Testis (tissue), 3 donors: ENCODE results near the gene FLT1. TPM values are rescaled to one million over a fixed set of nuclear protein-coding genes. Genes with fewer than 3 reads are reported as not detected.

Experiments used
- DNase-seq: peaks from one replicate; pipeline ENCODE4 v3.0.0-alpha.2; 2019
- H3K27ac ChIP-seq, 2 donors: fragments of 200-600 bp; sonication (generic); one replicate each; pipeline ENCODE4 v1.5.1; 2019
- H3K27me3 ChIP-seq: fragments of 200-600 bp; sonication (generic); one replicate; pipeline ENCODE4 v1.5.1; 2019
- H3K36me3 ChIP-seq: fragments of 200-600 bp; sonication (generic); one replicate; pipeline ENCODE4 v1.5.1; 2017; ENCODE audit warnings: low read depth; ENCODE audit errors: missing control alignments
- H3K4me1 ChIP-seq: fragments of 200-600 bp; sonication (generic); one replicate; pipeline ENCODE4 v1.5.1; 2019
- H3K4me3 ChIP-seq, 2 donors: fragments of 200-600 bp; sonication (generic); one replicate each; pipeline ENCODE4 v1.5.1; 2017 to 2019
- H3K9me3 ChIP-seq: fragments of 200-600 bp; sonication (generic); one replicate; pipeline ENCODE4 v1.5.1; 2017
- CTCF ChIP-seq, 3 experiments: fragments of 450-650 bp in 2 of 3; fragments of 200-600 bp in 1 of 3; sonication (generic) in 1 of 3; IDR thresholded peaks; one replicate each; pipeline ENCODE4 v1.5.1; 2016 to 2019; ENCODE audit warnings: antibody characterized with exemption in 3 of 3, mild to moderate bottlenecking in 2 of 3, moderate library complexity in 1 of 3
- POLR2A ChIP-seq: fragments of 450-650 bp; IDR thresholded peaks from one replicate; pipeline ENCODE4 v1.6.1; 2017; ENCODE audit warnings: antibody characterized with exemption, mild to moderate bottlenecking, moderate library complexity
- WGBS, 2 donors: methylation state at CpG; one replicate each; pipeline ENCODE4 v1.1.5; 2018; 5-methylcytosine and 5-hydroxymethylcytosine counted together
- intact Hi-C: fragments of 100-400 bp; cut with DNase I; formaldehyde crosslinking; loops from one replicate; pipeline ENCODE4 v1.15.1; 2023; ENCODE audit warnings: low total_unique reads
- polyA plus RNA-seq: library from polyadenylated mRNA; stranded (reverse); fragments of 350-450 nt; fragmentation: Illumina TruSeq; extraction: RNeasy Lipid Tissue Mini Kit (QIAGEN cat#74804); gene quantifications from one replicate; pipeline ENCODE4 v1.2.3, GENCODE V29; 2014; ENCODE audit warnings: low read depth, low replicate concordance; ENCODE audit not compliant: insufficient read depth
- total RNA-seq, 2 donors: library from RNA; depleted of rRNA; stranded (reverse); fragments of >200 nt; gene quantifications; one replicate each; pipeline ENCODE4 v1.2.3, GENCODE V29; 2016

The FLT1 gene
- total and polyA plus RNA-seq, 3 donors from 2014 or later: 26.6 to 48.1 (median 47.4) TPM

- 1 to 3% methylated on average over 28 to 42 of the region's 96 CpGs for WGBS, 2 donors
- Histone ChIP-seq H3K4me3 (peak overlapping the region; percentile 59 to 60), H3K36me3 (no peaks in the 10 kb centered on the region), H3K27me3 (no peaks in the 10 kb centered on the region), H3K4me1 (no peaks in the 10 kb centered on the region), H3K27ac (peak overlapping the region; percentile 54 to 71), H3K9me3 (no peaks in the 10 kb centered on the region)
- no peak for TF ChIP-seq POLR2A
- no peak for TF ChIP-seq CTCF (IDR thresholded peaks at IDR 0.05)
- intact Hi-C loops: no loop called here
- peak; percentile 49 for DNase-seq
These were observed 37.6 kb upstream of the FLT1 start for GRCh38 chr13:28532388-28533124.

- 4 to 6% methylated on average over 19 to 25 of the region's 25 CpGs for WGBS, 2 donors
- DNase-seq: peak; percentile 29
- Histone ChIP-seq H3K27ac (peak overlapping the region in 1 of 2 donors; percentile 71), H3K4me3 (peak overlapping the region; percentile 59 to 60), H3K9me3 (no peaks in the 10 kb centered on the region), H3K4me1 (no peaks in the 10 kb centered on the region), H3K27me3 (no peaks in the 10 kb centered on the region), H3K36me3 (no peaks in the 10 kb centered on the region)
- intact Hi-C loops: no loop called here
- TF ChIP-seq CTCF (IDR thresholded peaks at IDR 0.05) (no peak), POLR2A (no peak)
These were observed 37.0 kb upstream of the FLT1 start for GRCh38 chr13:28531845-28532387.

- Histone ChIP-seq H3K27ac (peak overlapping the region in 1 of 2 donors; percentile 1), H3K4me1 (no peaks in the 10 kb centered on the region), H3K27me3 (no peaks in the 10 kb centered on the region), H3K4me3 (peak overlapping the region; percentile 12 to 60), H3K9me3 (no peaks in the 10 kb centered on the region), H3K36me3 (no peaks in the 10 kb centered on the region)
- WGBS, 2 donors: 0 to 1% methylated on average over 35 to 39 of the region's 39 CpGs
- DNase-seq: peak; percentile 17
- intact Hi-C loops: no loop called here
- TF ChIP-seq CTCF (IDR thresholded peaks at IDR 0.05): no peak
- TF ChIP-seq POLR2A: no peak
These were observed 36.3 kb upstream of the FLT1 start for GRCh38 chr13:28531077-28531844.

GRCh38 chr13:28530729-28531076 lies 35.8 kb upstream of the FLT1 start:
- no peak for DNase-seq
- Histone ChIP-seq H3K36me3 (no peaks in the 10 kb centered on the region), H3K9me3 (no peaks in the 10 kb centered on the region), H3K4me1 (no peaks in the 10 kb centered on the region), H3K27ac (peak overlapping the region in 1 of 2 donors; percentile 1), H3K4me3 (peak overlapping the region in 1 of 2 donors; percentile 60), H3K27me3 (no peaks in the 10 kb centered on the region)
- intact Hi-C loops: no loop called here
- no peak for TF ChIP-seq CTCF (IDR thresholded peaks at IDR 0.05)
- TF ChIP-seq POLR2A: no peak
- WGBS, 2 donors: 21 to 28% methylated on average over 3 of the region's 3 CpGs
